GM10266 (cell line): ENCODE results near the gene NELL1.

Source experiments
- DNase-seq: peaks from one replicate; pipeline ENCODE4 v3.0.0; 2012; ENCODE audit errors: extremely low spot score
- CTCF ChIP-seq: IDR thresholded peaks from 2 replicates; pipeline ENCODE4 v1.5.1; 2012; ENCODE audit warnings: mild to moderate bottlenecking, low read depth; ENCODE audit not compliant: control insufficient read depth, insufficient read depth; ENCODE audit errors: missing control alignments

The NELL1 gene

GRCh38 chr11:21415606-21416005 lies 746.2 kb downstream of the NELL1 start:
- no peak for DNase-seq

GRCh38 chr11:21421711-21422329 lies 752.4 kb downstream of the NELL1 start:
- no peak for TF ChIP-seq CTCF
- no peak for DNase-seq

More at GRCh38 chr11:21415606-21416005, 746.2 kb downstream of the NELL1 start:
- TF ChIP-seq CTCF = no peak

- no peak for DNase-seq
- TF ChIP-seq CTCF = no peak
Observed at GRCh38 chr11:21426931-21427330, 757.5 kb downstream of the NELL1 start.

- TF ChIP-seq CTCF = no peak
- no peak for DNase-seq
Observed at GRCh38 chr11:21427726-21428125, 758.3 kb downstream of the NELL1 start.

GRCh38 chr11:21428796-21429195 lies 759.4 kb downstream of the NELL1 start:
- DNase-seq = no peak
- no peak for TF ChIP-seq CTCF

DNA sequence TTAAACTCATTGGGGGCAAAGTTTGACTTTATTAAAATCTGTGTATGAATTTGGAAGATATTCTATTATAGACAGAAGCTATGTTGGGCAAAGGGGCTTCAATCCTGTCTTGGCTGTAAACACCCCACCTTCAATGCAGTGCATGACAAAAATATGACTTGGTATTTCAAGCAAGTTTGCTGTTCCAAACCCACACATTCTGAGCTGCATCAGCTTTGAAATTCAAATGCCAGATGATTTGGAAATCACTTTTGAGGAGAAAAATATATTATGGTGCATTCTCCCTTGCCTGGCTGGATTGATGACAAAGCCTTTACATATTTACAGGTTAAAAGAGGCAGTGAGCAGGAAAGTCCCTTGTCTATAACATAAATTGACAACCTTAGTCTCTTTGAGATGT lies 760.0 kb downstream of the NELL1 start:
- TF ChIP-seq CTCF = no peak
- no peak for DNase-seq

DNA sequence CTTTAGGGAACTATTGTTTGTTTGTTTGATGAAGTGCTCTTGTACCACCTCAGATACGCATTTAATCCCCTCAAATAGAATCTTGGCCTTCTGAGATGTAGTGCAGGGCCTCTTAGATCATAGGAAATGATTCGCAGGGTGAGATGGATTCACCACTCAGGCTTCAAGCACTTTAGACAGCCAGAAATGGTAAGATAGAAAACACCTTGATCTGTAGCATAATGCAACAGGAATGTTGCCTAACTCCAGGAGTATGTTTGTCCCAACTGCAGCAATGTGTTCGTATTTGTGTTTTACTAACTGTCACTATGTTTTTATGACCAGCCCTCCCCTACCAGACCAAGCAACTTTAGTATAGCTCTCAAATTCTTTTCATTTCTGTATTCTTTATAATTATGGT lies 761.2 kb downstream of the NELL1 start:
- no peak for DNase-seq
- no peak for TF ChIP-seq CTCF
